ENCODE data around the gene HNRNPA0.
"Not testable (repeated sequence)": the region's sequence is repeated elsewhere in the genome, so short reads cannot be mapped to it uniquely, and the experiment has no call there.

HNRNPA0 gene

DNA sequence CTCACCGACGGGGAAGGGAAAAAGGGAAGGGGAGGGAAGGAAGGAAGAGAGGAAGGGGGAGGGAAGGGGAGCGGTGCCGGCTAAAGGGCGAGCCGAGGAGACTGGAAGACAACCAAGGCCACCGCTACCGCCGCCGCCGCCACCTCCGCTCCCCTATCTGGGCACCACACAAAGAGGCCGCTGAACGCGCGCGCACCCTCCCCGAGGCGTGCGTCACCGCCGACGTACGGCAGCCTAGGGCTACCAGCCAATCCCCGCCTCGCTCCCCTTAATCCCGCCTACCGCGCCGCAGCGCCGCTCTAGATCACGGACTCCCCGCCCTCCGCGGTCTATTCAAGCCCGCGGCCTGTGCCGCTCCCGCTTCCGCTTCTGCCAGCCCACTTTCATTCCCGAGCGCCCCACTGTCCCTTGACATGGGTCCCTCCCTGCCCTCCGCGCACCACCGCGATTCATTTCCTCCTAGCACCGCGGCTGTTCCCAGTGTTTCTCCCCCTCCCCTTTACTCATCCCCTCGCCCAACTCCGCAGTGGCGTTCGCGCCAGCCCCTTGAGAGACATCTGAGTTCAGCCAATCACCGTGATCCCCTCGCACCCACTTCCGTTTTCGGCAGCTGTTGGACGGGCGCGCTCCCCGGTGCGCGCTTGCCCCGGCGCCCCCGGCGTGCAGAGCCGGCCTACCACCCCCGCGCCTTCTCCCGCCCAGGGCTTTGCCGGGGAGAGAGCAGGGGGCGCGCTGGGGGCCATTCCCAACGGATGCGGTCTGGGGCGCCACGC, at the start of gene HNRNPA0:
Gene HNRNPA0, minus strand, starts transcription at position 176 of the 773 bp plus-strand sequence. CDS start 297 bp downstream, outside the sequence.
- peak; percentile 100 for DNase-seq

DNA sequence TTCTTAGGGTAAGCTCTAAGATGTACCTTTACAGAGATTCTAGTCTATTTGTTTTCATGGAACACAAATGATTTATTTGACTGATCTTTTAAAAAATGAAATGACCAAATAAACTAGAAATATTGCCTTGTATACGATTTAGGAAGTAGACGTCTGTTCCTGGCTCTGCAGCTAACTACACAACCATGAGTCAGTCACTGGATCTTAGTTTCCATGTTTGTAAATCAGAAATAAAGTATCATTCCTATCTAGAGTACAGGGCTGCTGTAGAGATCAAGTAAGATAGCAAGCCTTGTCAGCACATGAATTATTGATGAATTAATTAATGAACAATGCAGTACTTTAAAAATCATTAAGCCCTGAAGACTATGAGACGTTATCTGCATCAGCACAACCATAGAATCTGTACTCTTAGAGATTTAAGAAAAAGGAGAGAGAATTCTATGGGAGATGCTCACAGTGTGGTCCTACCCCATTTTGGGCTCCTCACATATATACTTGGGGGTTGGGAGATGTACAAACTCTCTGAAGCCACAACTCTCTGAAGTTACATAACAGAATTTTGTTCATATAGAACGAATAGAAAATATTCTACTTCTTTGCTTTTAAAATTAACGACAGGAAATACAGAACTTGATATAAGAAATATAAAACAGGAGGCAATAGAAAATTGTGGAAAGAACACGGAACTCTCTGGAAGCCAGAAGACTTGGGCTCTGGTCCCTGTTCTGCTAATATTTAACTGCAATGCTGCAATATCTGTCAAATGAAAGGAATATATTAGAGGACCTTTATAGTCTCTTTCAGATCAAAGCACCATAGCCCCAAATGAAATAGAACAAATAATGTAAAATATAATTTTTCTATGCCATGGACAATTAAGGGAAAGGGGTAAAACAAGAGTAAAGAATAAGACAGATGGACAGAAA, 48.4 kb upstream of the HNRNPA0 start:
- no peak for DNase-seq

DNA sequence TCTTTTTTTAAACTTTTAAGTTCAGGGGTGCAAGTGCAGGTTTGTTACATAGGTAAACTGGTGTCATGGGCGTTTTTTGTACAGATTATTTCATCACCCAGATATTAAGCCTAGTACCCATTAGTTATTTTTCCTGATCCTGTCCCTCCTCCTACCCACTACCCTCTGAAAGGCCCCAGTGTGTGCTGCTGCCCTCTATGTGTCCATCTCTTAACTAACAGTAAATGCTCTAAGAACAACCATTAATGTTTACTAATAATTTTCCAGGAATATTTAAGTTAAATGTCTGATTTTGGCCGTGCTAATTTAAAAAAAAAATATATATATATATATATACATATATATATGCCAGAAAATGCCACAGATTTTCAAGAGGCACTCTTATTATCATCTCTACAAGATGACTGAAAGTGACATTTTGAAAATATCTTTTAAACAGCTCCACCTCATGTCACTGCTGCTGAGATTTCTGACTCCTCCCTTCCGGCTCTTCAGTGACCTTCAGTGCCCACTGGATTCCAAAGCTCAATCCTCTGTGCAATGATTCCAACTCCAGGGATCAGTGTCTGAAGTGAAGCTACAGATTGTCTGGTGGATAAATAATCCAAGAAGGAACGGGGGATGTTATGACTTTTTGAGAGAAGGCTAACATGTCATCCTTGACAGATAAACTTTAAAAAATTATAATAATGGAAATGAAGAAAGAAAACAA, 46.7 kb upstream of the HNRNPA0 start:
- no peak for DNase-seq

DNA sequence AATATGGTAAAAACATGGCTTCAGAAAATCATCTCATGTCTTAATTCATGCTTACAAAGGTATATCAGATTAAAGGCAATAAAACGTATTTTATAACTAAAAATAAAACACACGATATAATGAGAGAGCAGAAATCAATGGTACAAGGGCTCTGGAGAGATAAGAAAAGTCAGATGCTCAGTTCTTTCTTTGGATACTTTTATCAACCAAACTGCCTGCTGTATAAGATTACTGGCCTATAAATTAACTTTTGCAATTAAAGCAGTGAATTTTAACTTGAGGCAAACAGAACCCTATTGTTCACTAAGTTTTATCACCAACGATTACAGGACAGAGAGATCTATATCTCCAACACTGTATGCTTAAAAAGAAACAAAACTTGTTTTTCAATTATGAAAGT, 42.1 kb upstream of the HNRNPA0 start:
- no peak for DNase-seq

DNA sequence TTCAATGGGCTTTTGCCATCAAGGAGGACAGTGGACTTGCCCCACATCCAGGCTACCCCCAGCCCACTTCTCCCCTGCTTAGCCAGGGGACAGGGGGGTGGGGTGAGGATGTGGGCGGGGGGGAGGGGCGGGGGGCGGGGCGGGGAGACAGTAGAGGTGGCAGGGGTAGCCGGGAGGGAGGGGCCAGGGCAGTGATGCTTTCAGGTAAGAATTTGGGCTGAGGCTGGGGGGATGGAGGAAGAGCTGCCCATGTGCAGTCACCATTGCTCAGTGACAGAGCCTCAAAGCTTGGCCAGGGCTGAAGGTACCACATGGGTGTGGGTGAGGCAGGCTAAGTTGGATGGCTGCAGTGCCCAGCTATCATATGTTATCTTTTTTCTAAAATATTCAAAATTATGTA, 40.7 kb upstream of the HNRNPA0 start:
- no peak for DNase-seq

DNA sequence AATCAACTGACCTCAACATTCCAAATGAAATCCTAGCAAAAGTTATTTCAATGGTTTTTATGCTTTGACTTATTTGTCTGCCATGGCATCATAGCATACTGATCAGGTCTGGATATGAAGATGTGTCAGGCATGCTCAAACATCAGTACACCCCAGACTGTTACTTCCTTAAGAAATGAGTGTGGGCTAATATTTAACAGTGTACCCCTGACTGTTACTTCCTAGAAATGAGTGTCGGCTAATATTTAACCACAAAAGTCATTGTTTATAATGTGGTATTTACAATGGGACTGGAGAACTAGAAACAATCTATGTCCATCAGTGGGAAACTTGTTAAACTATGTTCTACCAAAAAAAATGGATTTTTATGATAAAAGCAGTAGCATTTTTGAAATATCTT, 38.1 kb upstream of the HNRNPA0 start:
- no peak for DNase-seq

DNA sequence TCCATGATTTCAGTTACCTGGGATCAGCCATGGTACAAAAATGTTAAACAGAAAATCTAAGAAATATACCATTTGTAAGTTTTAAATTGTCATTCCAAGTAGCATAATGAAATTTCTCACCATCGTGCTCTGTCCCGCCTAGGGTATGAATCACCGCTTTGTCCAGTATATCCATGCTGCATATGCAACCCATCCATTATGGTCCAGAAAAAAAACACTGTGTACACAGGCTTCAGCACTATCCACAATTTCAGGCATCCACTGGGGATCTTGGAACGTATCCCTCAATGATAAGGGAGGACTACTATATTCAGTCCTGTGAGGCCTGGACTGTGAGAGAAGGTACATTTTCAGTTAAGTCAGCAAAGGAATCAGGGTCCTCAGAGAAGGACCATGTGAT, 37.6 kb upstream of the HNRNPA0 start:
- DNase-seq, result no peak

DNA sequence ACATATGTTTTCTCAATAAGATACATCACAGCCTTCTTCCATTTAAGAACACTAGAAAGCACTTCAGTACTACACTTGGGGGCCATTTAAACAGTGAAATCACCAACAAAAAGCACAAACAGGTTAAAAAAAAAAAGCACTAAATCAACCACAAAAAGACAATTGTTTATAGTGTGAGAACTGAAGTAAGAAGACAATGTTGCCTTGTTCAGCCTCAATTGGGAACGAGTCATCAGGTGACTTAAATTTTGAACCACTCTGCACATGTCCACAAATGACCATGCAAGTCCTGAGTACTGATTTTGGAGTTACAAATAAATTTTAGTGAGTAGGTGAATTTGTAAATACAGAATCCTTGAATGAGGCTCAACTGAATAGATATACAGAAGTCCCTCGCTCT, 37.2 kb upstream of the HNRNPA0 start:
- no peak for DNase-seq

DNA sequence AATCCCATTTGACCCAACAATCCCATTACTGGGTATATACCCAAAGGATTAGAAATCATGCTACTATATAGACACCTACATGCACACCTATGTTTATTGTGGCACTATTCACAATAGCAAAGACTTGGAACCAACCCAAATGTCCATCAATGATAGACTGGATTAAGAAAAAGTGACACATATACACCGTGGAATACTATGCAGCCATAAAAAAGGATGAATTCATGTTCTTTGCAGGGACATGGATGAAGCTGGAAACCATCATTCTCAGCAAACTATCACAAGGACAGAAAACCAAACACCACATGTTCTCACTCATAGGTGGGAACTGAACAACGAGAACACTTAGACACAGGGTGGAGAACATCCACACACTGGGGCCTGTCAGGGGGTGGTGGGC, 34.4 kb upstream of the HNRNPA0 start:
- not testable (repeated sequence) for DNase-seq

DNA sequence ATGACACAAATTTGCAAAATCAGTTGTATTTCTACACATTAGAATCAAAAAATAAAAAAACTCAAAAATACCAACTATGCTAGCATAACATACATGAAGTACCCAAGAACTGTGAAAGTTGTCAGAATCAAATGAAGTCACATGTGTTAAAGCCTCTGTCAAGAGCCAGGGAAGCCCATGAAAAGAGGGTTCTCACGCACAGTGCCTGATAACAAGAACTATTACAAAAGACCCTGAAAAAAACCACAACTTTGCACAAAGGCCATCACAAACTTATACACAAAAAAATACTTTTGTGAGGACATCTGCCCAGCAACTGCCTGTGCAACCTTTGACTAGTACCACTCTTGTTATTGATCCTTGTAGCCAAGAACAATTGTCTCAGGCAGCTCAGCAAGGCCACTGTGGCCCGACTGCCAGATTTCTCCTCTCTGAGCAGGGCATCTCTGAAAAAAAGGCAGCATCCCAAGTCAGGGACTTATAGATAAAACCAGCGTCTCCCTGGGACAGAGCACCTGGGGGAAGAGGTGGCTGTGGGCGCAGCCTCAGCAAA, 28.9 kb upstream of the HNRNPA0 start:
- DNase-seq, result no peak

DNA sequence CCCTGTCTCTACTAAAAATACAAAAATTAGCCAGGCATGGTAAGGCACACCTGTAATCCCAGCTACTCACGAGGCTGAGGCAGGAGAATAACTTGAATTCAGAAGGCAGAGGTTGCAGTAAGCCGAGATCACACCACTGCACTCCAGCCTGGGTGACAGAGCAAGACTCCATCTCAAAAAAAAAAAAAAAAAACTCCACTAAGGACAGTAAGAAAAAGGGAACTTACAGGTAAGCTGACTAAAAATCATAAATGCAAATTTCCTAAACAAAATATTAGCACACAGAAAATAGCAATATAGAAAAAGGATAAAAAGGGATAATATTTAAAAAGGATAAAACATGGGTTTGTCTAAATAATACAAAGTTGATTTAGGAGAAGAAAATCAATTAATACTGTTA, 27.9 kb upstream of the HNRNPA0 start:
- no peak for DNase-seq

DNA sequence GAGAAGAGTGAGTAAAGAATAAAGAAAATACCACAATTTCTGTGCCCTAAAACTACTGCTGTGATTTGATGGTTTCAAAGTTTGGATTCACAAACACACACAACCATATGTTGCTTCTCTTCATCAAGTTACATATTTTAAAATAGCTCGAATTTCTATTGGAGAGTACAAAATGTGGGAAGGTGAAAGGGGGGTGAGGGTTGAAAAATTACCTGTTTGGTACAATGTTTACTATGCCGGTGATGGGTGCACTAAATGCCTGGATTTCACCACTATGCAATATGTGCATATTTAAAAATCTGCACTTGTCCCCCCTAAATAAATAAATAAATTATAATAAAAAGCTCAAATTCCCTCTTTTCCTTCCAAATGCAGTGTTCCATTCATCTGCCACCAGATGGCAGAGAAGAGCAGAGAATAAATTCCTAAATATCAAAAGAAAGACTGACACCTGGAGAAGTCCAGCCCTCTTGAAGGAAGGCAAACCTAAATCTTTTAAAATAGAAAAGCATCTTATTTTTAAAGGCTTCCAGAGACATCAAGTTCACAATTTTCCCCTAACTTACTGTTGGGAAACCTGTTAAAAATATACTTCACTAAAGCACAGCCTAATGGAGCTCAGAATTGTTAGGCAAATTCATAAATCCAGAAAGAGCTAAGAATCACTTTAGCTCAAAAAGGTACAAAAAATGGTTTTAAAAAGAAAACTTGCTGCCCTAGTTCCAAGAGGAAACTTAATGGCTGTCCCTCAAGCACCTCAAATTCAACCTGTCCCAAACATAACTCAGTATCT, 24.8 kb upstream of the HNRNPA0 start:
- peak; percentile 10 for DNase-seq

DNA sequence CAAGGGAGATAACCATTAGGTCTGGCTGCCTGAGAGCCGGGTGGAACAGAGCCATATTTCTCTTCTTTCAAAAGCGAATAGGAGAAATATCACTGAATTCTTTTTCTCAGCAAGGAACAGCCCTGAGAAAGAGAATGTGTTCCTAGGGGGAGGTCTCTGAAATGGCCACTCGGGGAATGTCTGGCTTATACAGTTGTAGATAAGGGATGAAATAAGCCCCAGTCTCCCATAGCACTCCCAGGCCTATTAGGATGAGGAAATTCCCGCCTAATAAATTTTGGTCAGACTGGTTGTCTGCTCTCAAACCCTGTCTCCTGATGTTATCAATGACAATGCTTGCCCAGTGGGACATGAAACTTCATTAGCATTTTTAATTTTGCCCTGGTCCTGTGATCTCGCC, 13.8 kb upstream of the HNRNPA0 start:
- not testable (repeated sequence) for DNase-seq

DNA sequence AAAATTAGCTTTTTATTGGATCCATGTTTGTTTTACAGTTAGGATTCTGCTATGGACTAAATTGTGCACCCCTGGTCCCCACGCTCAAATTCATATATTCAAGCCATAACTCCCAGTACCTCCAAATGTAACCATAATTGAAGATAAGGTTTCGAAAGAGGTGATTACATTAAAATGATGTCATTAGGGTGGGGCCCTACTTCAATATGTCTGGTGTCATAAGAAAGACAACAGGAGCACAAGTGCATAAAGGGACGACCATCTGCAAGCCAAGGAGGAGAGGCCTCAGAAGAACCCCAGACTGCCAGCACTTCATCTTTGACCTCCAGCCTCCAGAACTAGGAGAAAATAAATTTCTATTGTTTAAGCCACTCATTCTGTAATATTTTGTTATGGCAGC, 7.4 kb upstream of the HNRNPA0 start:
- DNase-seq, result no peak

DNA sequence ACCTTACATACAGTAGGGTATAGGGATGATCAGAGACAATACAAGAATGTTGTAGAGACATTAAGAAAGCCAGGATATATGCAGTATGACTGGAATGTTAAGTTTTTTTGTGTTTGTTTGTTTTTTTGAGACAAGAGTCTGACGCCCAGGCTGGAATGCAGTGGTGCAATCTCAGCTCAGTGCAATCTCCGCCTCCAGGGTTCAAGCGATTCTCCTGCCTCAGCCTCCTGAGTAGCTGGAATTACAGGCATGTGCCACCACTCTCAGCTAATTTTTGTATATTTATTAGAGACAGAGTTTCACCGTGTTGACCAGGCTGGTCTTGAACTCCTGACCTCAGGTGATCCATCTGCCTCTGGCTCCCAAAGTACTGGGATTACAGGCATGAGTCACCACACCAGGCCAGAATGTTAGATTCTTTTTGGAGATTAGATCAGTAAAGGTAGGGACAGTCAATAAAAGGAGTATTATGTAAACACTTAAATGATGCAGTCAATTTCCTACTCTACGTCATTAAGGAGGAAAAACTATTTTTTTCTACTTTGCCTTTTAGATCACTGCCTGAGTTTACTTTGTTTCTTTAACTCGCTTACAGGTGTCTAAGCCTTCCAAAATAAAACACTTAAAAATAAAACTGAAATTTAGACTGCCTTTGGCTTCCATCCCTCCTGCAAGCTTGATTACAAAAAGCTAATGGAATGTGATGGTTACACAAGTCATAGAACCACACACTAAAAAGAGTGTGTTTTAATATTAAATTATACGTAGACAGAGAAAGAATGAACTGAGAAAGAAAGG, 6.8 kb upstream of the HNRNPA0 start:
- no peak for DNase-seq

DNA sequence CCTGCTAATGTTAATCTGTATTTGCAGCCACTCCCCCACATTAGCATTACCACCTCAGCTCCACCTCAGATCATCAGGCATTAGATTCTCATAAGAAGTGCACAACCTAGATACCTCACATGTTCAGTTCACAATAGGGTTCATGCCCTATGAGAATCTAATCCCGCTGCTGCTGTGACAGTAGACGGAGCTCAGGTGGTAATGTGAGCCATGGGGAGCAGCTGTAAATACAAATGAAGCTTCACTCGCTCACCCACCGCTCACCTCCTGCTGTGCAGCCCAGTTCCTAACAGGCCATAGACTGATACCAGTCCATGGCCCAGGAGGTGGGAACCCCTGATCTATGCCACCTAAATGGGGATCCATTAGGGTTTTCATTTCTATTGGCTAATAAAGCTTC, 6.1 kb upstream of the HNRNPA0 start:
- no peak for DNase-seq

DNA sequence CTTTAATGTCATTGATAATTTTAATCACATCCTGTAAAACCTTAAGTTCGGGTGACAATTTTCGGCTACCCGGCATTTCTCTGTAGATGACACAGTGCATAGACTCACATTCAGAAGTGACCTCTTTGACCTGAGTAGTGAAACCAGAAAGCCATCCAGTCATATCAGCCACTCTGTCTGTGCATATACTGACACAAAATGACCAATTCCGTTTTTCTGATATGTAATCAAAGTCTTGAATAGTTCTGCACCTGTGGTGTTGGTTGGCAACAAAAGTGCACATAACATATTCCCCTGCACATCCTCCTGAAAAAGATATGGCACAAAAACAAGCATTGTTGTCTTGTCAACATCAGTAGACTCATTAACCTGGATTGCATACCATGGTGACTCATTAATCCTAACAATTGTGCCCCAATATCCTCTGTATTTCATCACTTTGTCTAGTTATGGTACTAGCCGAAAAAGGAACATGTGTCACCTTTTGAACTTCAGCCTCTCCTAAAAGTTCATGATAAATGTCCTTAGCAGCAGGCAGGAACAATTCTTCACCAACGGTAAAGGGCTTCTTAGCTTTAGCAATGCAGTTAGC, 4.6 kb upstream of the HNRNPA0 start:
- no peak for DNase-seq

DNA sequence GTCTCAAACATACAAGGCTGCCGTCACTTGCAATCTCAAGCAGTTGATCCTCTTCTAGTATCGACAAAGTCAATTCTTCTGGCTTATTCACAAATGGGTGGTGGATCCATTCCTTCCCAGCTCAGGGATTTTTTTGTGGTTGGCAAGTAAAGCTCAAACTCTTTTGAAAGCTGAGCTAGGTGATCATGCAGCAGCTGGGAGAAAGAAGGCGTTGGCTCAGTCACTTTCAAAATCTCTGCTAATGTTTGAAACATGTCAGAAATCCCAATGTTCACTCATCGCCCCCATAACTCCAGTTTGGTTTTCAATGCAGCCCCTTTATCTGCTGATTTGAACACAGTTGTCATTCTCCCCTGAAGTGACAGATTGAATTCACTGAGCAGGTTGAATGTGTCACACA, 4.0 kb upstream of the HNRNPA0 start:
- no peak for DNase-seq

DNA sequence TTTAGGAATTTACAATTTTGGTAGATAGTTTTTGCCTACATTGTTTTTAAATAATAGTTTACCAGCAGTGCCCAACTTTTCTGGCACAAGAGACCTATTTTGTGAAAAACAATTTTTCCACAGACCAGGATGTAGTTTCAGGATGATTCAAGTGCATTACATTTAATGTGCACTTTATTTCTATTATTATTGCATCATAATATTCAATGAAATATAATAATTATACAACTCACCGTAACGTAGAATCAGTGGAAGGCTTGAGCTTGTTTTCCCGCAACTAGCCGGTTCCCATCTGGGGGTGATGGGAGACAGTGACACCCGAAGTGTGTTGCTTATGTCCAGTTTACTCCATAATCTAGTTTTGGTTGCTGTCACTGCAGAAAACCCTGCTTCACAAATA, 3.5 kb upstream of the HNRNPA0 start:
- DNase-seq, result no peak

DNA sequence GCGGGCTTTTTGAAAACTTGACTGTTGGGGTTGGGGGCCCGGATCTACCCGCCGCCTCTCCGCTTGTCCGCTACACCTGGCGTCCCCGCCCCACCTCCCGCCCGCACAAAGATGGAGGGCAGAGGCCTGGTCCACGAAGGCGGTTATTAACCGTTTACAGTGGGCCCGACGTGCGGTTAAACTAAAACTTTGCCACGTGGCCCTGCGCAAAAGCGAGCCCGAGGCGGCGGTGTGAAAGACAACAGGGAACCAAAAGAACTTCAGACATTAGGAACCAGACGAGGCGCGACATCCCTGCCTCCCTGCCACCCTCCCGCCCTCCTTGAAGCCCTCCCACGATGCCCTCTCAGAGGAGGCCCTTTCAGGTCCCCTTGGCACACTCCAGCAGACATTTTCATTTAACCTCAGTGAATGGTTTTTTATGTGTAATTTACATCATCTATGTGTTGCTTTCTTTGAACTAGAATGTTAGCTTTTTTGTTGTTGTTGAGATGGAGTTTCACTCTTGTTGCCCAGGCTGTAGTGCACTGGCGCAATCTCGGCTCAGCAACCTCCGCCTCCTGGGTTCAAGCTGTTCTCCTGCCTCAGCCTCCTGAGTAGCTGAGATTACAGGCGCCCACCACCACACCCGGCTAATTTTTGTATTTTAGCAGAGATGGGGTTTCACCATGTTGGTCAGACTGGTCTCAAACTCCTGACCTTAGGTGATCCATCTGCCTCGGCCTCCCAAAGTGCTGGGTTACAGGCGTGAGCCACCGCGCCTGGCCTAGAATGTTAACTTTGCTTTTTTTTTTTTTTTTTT, 999 bp upstream of the HNRNPA0 start:
- DNase-seq, result no peak
